Stomach (tissue), 9 donors: ENCODE measurements around the gene CUEDC1. TPM values are rescaled to one million over a fixed set of nuclear protein-coding genes. Genes with fewer than 3 reads are reported as not detected.

Experiments used
- DNase-seq, 2 donors: peaks; one replicate each; pipeline versions ENCODE4 v3.0.0 to v3.0.0-alpha.2; 2013 to 2019
- H3K27ac ChIP-seq, 5 donors: fragments of 200-600 bp in 4 of 5; sonication (generic) in 4 of 5; one replicate each; pipeline ENCODE4 v1.5.1; 2013 to 2019; ENCODE audit warnings: mild to moderate bottlenecking in 1 of 5, moderate library complexity in 1 of 5
- H3K27me3 ChIP-seq, 3 donors: fragments of 200-600 bp; sonication (generic); one replicate each; pipeline ENCODE4 v1.5.1; 2017 to 2019; ENCODE audit warnings: mixed run types in 1 of 3
- H3K36me3 ChIP-seq, 4 donors: fragments of 200-600 bp; sonication (generic); 1 replicate in 3 of 4; 2 replicates in 1 of 4; pipeline ENCODE4 v1.5.1; 2016 to 2019
- H3K4me1 ChIP-seq, 4 donors: fragments of 200-600 bp; sonication (generic); one replicate each; pipeline ENCODE4 v1.5.1; 2016 to 2019
- H3K4me3 ChIP-seq, 4 donors: fragments of 200-600 bp; sonication (generic) in 3 of 4; one replicate each; pipeline ENCODE4 v1.5.1; 2016 to 2019; ENCODE audit warnings: mild to moderate bottlenecking in 1 of 4
- H3K9me3 ChIP-seq, 4 donors: fragments of 200-600 bp; sonication (generic); one replicate each; pipeline ENCODE4 v1.5.1; 2016 to 2019
- EP300 ChIP-seq: sonication (generic); formaldehyde crosslinking; IDR thresholded peaks from one replicate; pipeline ENCODE4 v1.6.1; 2017; ENCODE audit warnings: antibody characterized with exemption
- POLR2A ChIP-seq, 4 donors: fragments of 450-650 bp; IDR thresholded peaks; one replicate each; pipeline ENCODE4 v1.6.1; 2016; ENCODE audit warnings: antibody characterized with exemption in 4 of 4, control low read depth in 2 of 4, mild to moderate bottlenecking in 1 of 4, moderate library complexity in 1 of 4
- POLR2AphosphoS5 ChIP-seq, 3 donors: sonication (generic); formaldehyde crosslinking; IDR thresholded peaks; one replicate each; pipeline ENCODE4 v1.6.1; 2016; ENCODE audit warnings: antibody characterized with exemption in 3 of 3
- WGBS, 5 donors: extraction: QIAGEN DNeasy Blood & Tissue Kit in 3 of 5; methylation state at CpG; one replicate each; pipeline versions ENCODE4 v1.1.5 to v1.1.7; 2013 to 2018; 5-methylcytosine and 5-hydroxymethylcytosine counted together
- intact Hi-C: fragments of 100-400 bp; cut with DNase I; formaldehyde crosslinking; loops from one replicate; pipeline ENCODE4 v1.15.1; 2023; ENCODE audit warnings: low total_unique reads
- polyA plus RNA-seq, 3 donors: library from polyadenylated mRNA; stranded (reverse); fragments of 200-250 nt; gene quantifications; one replicate each; pipeline ENCODE4 v1.2.3, GENCODE V29; 2013
- total RNA-seq, 5 donors: library from RNA; depleted of rRNA; stranded (reverse); fragments of >200 nt; gene quantifications; one replicate each; pipeline versions ENCODE4 v1.1.0 to v1.2.3, GENCODE V29; 2014 to 2016
- TF ChIP-seq, protein P1 (sequence below), 7 experiments: fragments of 450-650 bp in 4 of 7; fragments of 200-600 bp in 3 of 7; sonication (generic) in 3 of 7; IDR thresholded peaks; one replicate each; pipeline ENCODE4 v1.5.1; 2016 to 2019; ENCODE audit warnings: antibody characterized with exemption in 7 of 7, control low read depth in 2 of 7, mild to moderate bottlenecking in 1 of 7
- donor health status: healthy with polysubstance abuse.
- donor health status: Bipolar disorder and iron deficiency.
- donor health status: healthy.

The CUEDC1 gene
- total and polyA plus RNA-seq, 8 donors = 10.5 to 111 (median 21.7) TPM

DNA sequence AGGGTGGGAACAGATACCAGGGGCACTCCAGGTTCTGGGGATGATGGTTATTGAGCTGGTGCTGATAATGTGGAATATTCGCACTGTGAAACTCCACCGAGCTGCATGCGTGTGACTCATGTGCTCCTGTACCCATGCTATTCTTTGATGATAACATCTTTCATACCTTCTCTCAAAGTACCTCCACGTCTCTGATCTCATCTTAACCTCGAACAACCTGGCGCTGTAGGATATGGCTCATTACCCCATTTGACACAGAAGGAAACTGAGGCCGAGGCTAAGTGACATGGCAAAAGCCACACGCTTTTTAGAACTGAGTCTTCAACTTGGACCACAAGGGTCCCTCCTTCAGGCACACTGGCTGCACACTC, 75.1 kb downstream of the CUEDC1 start:
- Histone ChIP-seq H3K27ac (peak overlapping the region in 4 of 5 donors; percentile 67 to 90 (median 71)), H3K27me3 (no peaks in the 10 kb centered on the region), H3K4me3 (no peak overlapping the region), H3K4me1 (peaks cover 25 to 65% (median 46%) of the 10 kb centered on the region in 4 donors), H3K36me3 (peaks cover 13 to 56% (median 55%) of the 10 kb centered on the region in 4 donors), H3K9me3 (no peaks in the 10 kb centered on the region)
- intact Hi-C loops = no loop called here
- TF ChIP-seq POLR2A (IDR thresholded peaks at IDR 0.05) (no peak), POLR2AphosphoS5 (IDR thresholded peaks at IDR 0.05) (no peak), EP300 (no peak)
- TF ChIP-seq, protein P1, sequence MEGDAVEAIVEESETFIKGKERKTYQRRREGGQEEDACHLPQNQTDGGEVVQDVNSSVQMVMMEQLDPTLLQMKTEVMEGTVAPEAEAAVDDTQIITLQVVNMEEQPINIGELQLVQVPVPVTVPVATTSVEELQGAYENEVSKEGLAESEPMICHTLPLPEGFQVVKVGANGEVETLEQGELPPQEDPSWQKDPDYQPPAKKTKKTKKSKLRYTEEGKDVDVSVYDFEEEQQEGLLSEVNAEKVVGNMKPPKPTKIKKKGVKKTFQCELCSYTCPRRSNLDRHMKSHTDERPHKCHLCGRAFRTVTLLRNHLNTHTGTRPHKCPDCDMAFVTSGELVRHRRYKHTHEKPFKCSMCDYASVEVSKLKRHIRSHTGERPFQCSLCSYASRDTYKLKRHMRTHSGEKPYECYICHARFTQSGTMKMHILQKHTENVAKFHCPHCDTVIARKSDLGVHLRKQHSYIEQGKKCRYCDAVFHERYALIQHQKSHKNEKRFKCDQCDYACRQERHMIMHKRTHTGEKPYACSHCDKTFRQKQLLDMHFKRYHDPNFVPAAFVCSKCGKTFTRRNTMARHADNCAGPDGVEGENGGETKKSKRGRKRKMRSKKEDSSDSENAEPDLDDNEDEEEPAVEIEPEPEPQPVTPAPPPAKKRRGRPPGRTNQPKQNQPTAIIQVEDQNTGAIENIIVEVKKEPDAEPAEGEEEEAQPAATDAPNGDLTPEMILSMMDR (IDR thresholded peaks at IDR 0.05) = no peak
- 58 to 82% (median 77%) methylated on average over 8 of the region's 8 CpGs for WGBS, 5 donors
- DNase-seq = no peak

GRCh38 chr17:57879437-57880085, 75.7 kb downstream of the CUEDC1 start:
- WGBS, 5 donors = 50 to 72% (median 68%) methylated on average over 12 of the region's 12 CpGs
- Histone ChIP-seq H3K4me3 (no peak overlapping the region), H3K27ac (peak overlapping the region in 4 of 5 donors; percentile 45 to 90 (median 70)), H3K27me3 (no peaks in the 10 kb centered on the region), H3K4me1 (peaks cover 30 to 70% (median 51%) of the 10 kb centered on the region in 4 donors), H3K36me3 (peaks cover 8 to 51% (median 50%) of the 10 kb centered on the region in 4 donors), H3K9me3 (no peaks in the 10 kb centered on the region)
- TF ChIP-seq EP300 = no peak
- TF ChIP-seq, protein P1 (IDR thresholded peaks at IDR 0.05) = no peak
- no peak for TF ChIP-seq POLR2A (IDR thresholded peaks at IDR 0.05)
- no peak for TF ChIP-seq POLR2AphosphoS5 (IDR thresholded peaks at IDR 0.05)
- peak in 1 of 2 donors; percentile 63 for DNase-seq
- intact Hi-C loops = no loop called here

- no peaks in the 10 kb centered on the region for H3K9me3 ChIP-seq
- no peaks in the 10 kb centered on the region for H3K27me3 ChIP-seq
- peak overlapping the region in 3 of 5 donors; percentile 67 to 90 (median 74) for H3K27ac ChIP-seq
- WGBS, 5 donors = 74 to 91% (median 80%) methylated on average over 9 of the region's 9 CpGs
- H3K4me1 ChIP-seq = peaks cover 47 to 87% (median 68%) of the 10 kb centered on the region in 4 donors
- TF ChIP-seq EP300 (no peak), POLR2A (IDR thresholded peaks at IDR 0.05) (no peak), POLR2AphosphoS5 (IDR thresholded peaks at IDR 0.05) (no peak)
- TF ChIP-seq, protein P1 (IDR thresholded peaks at IDR 0.05) = no peak
- DNase-seq = no peak
- H3K4me3 ChIP-seq = no peak overlapping the region
- intact Hi-C loops = no loop called here
- peaks cover 9 to 46% (median 44%) of the 10 kb centered on the region in 4 donors for H3K36me3 ChIP-seq
These were observed 77.3 kb downstream of the CUEDC1 start for GRCh38 chr17:57877803-57878377.

DNA sequence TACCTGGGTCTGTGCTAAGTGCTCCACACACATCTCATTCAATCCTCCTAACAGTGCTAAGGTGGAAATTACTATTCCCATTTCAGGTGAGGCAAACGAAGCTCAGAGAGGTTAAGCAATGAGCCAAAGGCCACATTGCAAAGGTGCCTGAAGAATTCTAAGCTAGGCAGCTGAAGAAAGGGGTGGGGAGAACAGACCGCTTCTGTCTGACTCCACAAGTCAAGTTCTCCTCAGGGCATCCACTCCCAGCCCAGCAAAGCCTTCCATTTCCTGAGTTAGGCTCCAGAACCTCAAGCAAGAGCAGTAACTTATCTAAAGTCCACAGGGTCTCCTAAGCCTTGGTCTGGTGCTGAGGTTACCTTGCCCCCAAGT, 78.4 kb downstream of the CUEDC1 start:
- Histone ChIP-seq H3K36me3 (peaks cover 18 to 53% (median 50%) of the 10 kb centered on the region in 4 donors), H3K4me3 (no peak overlapping the region), H3K27ac (peak overlapping the region in 4 of 5 donors; percentile 84 to 90 (median 88)), H3K27me3 (no peaks in the 10 kb centered on the region), H3K4me1 (peaks cover 45 to 89% (median 69%) of the 10 kb centered on the region in 4 donors), H3K9me3 (no peaks in the 10 kb centered on the region)
- intact Hi-C loops = no loop called here
- no peak for TF ChIP-seq POLR2AphosphoS5 (IDR thresholded peaks at IDR 0.05)
- TF ChIP-seq POLR2A (IDR thresholded peaks at IDR 0.05) = no peak
- TF ChIP-seq EP300 = no peak
- TF ChIP-seq, protein P1 (IDR thresholded peaks at IDR 0.05) = no peak
- no peak for DNase-seq
- WGBS, 5 donors = 73 to 86% (median 75%) methylated on average over 2 of the region's 2 CpGs
